HFF-Myc (cell line): ENCODE data around the gene PLD4.
"Not testable (repeated sequence)": the region's sequence is repeated elsewhere in the genome, so short reads cannot be mapped to it uniquely, and the experiment has no call there.

Experiments
- DNase-seq: peaks from one replicate; pipeline ENCODE4 v3.0.0-alpha.2; 2011; ENCODE audit warnings: low read depth; ENCODE audit errors: extremely low read depth
- H3K4me3 ChIP-seq: replicated peaks from 2 replicates; pipeline ENCODE4 v1.5.1; 2011; ENCODE audit warnings: low read depth, mild to moderate bottlenecking, control low read depth, low read length
- TF ChIP-seq, protein P1 (sequence below): IDR thresholded peaks from 2 replicates; pipeline ENCODE4 v1.5.1; 2012; ENCODE audit warnings: mild to moderate bottlenecking, low read depth, low read length, control low read depth; ENCODE audit errors: missing control alignments

Gene PLD4

DNA sequence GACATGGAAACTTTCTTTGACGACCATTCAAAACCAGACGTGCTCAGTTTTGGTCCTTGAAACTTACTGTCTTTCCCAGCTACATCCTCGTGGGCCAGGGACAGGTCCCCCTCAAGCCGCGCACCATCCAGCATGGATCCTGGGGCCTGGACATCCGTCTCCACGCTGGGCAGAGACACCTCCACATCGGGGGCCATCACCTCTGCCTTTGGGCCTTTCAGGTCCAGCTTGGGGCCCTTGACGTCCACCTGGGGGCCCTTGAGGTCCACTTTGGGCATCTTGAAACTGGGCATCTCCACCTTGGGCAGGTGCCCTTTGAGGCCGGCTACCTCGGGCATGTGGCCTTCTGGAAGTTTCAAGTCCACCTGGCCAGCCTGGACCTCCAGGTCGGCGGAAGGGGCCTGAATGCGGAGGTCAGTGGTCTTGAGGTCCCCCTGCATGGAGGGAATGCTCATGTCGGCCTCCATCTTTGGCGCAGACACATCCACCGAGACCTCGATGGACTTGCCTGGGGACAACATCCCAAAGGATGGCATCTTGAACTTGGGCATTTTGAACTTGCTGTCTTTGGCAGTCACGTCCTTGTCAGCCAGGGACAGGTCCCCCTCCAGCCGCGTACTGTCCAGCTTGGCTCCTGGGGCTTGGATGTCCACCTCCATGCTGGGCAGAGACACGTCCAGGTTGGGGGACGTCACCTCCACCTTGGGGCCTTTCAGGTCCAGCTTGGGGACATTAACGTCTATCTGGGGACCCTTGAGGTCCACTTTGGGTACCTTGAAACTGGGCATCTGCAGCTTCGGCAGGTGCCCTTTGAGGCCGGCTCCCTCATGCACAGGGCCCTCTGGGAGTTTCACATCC lies 17.1 kb downstream of the PLD4 start:
- H3K4me3 ChIP-seq, result no peak overlapping the region
- TF ChIP-seq, protein P1, sequence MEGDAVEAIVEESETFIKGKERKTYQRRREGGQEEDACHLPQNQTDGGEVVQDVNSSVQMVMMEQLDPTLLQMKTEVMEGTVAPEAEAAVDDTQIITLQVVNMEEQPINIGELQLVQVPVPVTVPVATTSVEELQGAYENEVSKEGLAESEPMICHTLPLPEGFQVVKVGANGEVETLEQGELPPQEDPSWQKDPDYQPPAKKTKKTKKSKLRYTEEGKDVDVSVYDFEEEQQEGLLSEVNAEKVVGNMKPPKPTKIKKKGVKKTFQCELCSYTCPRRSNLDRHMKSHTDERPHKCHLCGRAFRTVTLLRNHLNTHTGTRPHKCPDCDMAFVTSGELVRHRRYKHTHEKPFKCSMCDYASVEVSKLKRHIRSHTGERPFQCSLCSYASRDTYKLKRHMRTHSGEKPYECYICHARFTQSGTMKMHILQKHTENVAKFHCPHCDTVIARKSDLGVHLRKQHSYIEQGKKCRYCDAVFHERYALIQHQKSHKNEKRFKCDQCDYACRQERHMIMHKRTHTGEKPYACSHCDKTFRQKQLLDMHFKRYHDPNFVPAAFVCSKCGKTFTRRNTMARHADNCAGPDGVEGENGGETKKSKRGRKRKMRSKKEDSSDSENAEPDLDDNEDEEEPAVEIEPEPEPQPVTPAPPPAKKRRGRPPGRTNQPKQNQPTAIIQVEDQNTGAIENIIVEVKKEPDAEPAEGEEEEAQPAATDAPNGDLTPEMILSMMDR, result no peak
- no peak for DNase-seq

DNA sequence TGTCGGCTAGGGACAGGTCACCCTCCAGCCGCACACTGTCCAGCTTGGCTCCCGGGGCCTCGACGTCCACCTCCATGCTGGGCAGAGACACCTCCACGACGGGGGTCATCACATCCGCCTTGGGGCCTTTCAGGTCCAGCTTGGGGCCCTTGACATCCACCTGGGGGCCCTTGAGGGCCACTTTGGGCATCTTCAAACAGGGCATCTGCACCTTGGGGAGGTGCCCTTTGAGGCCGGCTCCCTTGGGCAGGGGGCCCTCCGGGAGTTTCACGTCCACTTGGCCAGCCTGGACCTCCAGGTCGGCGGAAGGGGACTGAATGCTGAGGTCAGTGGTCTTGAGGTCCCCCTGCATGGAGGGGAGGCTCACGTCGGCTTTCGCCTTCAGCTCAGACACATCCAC lies 17.9 kb downstream of the PLD4 start:
- DNase-seq, result no peak
- no peak overlapping the region for H3K4me3 ChIP-seq
- TF ChIP-seq, protein P1, result no peak

DNA sequence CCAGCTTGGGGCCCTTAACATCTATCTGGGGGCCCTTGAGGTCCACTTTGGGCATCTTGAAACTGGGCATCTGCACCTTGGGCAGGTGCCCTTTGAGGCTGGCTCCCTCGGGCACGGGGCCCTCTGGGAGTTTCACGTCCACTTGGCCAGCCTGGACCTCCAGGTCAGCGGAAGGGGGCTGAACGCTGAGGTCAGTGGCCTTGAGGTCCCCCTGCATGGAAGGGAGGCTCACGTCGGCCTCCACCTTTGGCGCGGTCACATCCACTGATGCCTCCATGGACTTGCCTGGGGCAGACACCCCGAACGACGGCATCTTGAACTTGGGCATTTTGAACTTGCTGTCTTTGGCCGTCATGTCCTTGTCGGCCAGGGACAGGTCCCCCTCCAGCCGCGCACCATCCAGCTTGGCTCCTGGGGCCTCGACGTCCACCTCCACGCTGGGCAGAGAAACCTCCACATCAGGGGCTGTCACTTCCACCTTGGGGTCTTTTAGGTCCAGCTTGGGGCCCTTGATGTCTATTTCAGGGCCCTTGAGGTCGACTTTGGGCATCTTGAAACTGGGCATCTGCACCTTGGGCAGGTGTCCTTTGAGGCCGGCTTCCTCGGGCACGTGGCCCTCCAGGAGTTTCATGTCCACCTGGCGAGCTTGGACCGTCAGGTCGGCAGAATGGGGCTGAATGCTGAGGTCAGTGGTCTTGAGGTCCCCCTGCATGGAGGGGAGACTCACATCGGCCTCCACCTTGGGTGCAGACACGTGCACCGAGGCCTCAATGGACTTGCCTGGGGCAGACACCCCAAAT lies 18.7 kb downstream of the PLD4 start:
- not testable (repeated sequence) for DNase-seq, H3K4me3 ChIP-seq

DNA sequence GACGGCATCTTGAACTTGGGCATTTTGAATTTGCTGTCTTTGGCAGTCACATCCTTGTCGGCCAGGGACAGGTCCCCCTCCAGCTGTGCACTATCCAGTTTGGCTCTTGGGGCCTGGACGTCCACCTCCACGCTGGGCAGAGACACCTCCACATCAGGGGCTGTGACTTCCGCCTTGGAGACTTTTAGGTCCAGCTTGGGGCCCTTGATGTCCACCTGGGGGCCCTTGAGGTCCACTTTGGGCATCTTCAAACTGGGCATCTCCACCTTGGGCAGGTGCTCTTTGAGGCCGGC lies 19.3 kb downstream of the PLD4 start:
- not testable (repeated sequence) for H3K4me3 ChIP-seq, DNase-seq

DNA sequence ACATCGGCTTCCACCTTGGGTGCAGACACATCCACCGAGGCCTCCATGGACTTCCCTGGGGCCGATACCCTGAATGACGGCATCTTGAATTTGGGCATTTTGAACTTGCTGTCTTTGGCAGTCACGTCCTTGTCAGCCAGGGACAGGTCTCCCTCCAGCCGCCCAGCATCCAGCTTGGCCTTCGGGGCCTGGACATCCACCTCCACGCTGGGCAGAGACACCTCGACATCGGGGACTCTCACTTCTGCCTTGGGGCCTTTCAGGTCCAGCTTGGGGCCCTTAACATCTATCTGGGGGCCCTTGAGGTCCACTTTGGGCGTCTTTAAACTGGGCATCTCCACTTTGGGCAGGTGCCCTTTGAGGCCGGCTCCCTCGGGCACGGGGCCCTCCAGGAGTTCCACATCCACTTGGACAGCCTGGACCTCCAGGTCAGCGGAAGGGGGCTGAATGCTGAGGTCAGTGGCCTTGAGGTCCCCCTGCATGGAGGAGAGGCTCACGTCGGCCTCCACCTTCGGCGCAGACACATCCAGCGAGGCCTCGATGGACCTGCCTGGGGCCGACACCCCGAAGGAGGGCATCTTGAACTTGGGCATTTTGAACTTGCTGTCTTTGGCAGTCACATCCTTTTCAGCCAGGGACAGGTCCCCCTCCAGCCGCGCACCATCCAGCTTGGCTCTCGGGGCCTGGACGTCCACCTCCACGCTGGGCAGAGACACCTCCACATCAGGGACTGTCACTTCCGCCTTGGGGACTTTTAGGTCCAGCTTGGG lies 19.9 kb downstream of the PLD4 start:
- not testable (repeated sequence) for H3K4me3 ChIP-seq, DNase-seq

DNA sequence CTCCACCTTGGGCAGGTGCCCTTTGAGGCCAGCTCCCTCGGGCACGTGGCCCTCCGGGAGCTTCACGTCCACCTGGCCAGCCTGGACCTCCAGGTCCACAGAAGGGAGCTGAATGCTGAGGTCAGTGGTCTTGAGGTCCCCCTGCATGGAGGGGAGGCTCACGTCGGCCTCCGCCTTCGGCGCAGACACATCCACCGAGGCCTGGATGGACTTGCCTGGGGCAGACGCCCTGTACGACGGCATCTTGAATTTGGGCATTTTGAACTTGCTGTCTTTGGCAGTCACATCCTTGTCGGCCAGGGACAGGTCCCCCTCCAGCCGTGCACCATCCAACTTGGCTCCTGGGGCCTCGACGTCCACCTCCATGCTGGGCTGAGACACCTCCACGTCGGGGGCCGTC lies 20.6 kb downstream of the PLD4 start:
- H3K4me3 ChIP-seq, DNase-seq: not testable (repeated sequence)

DNA sequence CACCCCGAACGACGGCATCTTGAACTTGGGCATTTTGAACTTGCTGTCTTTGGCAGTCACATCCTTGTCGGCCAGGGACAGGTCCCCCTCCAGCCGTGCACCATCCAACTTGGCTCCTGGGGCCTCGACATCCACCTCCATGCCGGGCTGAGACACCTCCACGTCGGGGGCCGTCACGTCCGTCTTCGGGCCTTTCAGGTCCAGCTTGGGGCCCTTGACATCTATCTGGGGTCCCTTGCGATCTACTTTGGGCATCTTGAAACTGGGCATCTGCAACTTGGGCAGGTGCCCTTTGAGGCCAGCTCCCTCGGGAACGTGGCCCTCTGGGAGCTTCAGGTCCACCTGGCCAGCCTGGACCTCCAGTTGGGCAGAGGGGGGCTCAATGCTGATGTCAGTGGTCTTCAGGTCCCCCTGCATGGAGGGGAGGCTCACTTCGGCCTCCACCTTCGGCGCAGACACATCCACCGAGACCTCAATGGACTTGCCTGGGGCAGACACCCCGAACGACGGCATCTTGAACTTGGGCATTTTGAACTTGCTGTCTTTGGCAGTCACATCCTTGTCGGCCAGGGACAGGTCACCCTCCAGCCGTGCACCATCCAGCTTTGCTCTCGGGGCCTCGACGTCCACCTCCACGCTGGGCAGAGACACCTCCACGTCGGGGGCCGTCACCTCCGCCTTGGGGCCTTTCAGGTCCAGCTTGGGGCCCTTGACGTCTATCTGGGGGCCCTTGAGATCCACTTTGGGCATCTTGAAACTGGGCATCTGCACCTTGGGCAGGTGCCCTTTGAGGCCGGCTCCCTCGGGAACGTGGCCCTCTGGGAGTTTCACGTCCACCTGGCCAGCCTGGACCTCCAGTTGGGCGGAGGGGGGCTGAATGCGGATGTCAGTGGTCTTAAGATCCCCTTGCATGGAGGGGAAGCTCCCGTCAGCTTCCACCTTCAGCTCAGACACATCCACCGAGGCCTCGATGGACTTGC lies 21.6 kb downstream of the PLD4 start:
- DNase-seq, H3K4me3 ChIP-seq: not testable (repeated sequence)

DNA sequence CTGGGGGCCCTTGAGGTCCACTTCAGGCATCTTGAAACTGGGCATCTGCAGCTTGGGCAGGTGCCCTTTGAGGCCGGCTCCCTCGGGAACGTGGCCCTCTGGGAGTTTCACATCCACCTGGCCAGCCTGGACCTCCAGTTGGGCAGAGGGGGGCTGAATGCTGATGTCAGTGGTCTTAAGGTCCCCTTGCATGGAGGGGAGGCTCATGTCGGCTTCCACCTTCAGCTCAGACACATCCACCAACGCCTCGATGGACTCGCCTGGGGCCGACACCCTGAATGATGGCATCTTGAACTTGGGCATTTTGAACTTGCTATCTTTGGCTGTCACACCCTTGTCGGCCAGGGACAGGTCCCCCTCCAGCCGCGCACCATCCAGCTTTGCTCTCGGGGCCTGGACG lies 22.5 kb downstream of the PLD4 start:
- DNase-seq, H3K4me3 ChIP-seq: not testable (repeated sequence)

DNA sequence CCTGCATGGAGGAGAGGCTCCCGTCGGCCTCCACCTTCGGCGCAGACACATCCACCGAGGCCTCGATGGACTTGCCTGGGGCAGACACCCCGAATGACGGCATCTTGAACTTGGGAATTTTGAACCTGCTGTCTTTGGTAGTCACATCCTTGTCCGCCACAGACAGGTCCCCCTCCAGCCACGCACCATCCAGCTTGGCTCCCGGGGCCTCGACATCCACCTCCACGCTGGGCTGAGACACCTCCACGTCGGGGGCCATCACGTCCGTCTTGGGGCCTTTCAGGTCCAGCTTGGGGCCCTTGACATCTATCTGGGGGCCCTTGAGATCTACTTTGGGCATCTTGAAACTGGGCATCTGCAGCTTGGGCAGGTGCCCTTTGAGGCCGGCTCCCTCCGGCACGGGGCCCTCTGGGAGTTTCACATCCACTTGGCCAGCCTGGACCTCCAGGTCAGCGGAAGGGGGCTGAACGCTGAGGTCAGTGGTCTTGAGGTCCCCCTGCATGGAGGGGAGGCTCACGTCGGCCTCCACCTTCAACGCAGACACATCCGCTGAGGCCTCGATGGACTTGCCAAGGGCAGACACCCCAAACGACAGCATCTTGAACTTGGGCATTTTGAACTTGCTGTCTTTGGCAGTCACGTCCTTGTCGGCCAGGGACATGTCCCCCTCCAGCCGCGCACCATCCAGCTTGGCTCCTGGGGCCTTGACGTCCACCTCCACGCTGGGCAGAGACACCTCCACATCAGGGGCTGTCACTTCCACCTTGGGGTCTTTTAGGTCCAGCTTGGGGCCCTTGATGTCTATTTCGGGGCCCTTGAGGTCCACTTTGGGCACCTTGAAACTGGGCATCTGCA lies 23.4 kb downstream of the PLD4 start:
- DNase-seq, H3K4me3 ChIP-seq: not testable (repeated sequence)
